ENCODE data around the gene PAPOLB.

DNA sequence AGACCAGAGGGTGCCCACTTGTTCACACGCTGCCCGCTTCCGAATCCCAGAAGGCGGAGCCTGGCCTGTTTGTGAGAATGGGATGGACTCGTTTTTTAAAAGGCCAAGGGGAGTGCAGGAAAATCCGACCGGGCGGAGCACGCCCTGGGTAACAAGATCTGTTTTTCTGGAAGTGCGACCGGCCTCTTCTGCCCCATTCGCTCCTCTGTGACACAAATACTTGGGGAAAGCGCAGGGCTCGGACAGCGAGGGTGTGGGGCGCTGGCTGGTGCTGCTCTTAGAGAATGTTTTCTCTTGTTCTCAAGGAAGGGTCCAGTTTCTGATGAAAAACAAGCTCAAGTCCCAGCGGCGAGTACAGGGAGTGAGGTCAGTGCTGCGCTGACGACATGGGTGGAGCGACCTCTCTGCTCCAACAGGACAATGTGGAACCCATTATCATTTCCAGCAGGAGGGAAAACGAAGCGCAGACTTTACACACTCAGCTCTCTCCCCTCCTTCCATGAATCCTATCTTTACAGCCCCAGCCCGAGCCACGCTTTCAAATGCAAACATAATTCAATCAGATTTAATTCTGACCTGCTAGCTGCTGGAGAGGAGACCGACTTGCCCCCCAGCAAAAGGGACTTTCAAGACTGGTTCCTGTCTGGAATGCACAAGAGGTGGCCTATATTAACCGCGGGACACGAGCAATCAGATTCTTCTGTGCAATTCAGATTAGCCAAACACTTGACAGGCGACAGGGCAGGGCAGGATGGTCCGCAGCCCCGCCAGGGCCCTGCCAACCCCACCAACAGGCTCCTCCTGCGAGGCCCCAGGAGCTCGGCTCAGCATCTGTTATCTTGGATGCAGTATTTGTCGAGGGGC, 20.6 kb upstream of the PAPOLB start:
- TF ChIP-seq, protein P1, sequence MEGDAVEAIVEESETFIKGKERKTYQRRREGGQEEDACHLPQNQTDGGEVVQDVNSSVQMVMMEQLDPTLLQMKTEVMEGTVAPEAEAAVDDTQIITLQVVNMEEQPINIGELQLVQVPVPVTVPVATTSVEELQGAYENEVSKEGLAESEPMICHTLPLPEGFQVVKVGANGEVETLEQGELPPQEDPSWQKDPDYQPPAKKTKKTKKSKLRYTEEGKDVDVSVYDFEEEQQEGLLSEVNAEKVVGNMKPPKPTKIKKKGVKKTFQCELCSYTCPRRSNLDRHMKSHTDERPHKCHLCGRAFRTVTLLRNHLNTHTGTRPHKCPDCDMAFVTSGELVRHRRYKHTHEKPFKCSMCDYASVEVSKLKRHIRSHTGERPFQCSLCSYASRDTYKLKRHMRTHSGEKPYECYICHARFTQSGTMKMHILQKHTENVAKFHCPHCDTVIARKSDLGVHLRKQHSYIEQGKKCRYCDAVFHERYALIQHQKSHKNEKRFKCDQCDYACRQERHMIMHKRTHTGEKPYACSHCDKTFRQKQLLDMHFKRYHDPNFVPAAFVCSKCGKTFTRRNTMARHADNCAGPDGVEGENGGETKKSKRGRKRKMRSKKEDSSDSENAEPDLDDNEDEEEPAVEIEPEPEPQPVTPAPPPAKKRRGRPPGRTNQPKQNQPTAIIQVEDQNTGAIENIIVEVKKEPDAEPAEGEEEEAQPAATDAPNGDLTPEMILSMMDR (conservative IDR thresholded peaks at IDR 0.05): no peak
- no peak for TF ChIP-seq EZH2 (IDR thresholded peaks at IDR 0.05; ENCODE audit: low read depth)

Data from PC-9 (cell line).